ENCODE results near the gene FGD1. TPM values are rescaled to one million over a fixed set of nuclear protein-coding genes. Genes with fewer than 3 reads are reported as not detected.

The FGD1 gene
- total RNA-seq, 1 experiment from 2014 or later, result 5.8 TPM

DNA sequence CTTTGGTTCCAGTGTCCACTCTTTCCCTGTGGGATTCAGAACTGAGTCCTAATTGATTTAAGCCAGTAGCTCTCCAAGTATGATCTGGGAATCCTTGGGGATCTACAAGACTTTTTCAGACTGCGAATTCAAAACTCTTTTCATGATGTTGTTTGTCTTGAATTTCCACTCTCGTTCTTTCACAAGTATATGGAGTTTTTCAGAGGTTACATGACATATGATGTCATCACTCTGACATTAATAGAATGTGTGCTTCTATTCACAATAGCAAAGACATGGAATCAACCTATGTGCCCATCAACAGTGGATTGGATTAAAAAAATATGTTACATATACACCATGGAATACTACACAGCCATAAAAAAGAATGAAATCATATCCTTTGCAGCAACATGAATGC, 79.1 kb downstream of the FGD1 start:
- Histone ChIP-seq H3K9me2 (ENCODE audit: insufficient read depth) (no peaks in the 10 kb centered on the region), H3K79me2 (ENCODE audit: insufficient read depth, low read length) (no peaks in the 10 kb centered on the region), H3K9ac (ENCODE audit: low read length) (no peak overlapping the region), H3K4me3 (replicated peaks in 1 of 2; ENCODE audit: low read depth in 1 of 2, low read length in 2 of 2) (no peak overlapping the region), H2AFZ (ENCODE audit: low read depth, low read length, poor library complexity, severe bottlenecking) (no peak overlapping the region), H4K20me1 (ENCODE audit: insufficient read depth) (no peaks in the 10 kb centered on the region), H3K4me1 (ENCODE audit: control insufficient read depth in 1 of 2, insufficient read depth in 2 of 2, low read length in 2 of 2) (no peaks in the 10 kb centered on the region), H3K27ac (ENCODE audit: low read depth, low read length) (no peak overlapping the region), H3K4me2 (ENCODE audit: low read length) (no peak overlapping the region), H3K9me3 (ENCODE audit: control insufficient read depth in 1 of 2, insufficient read depth in 1 of 2, low read depth in 1 of 2, low read length in 2 of 2) (no peaks in the 10 kb centered on the region), H3K36me3 (ENCODE audit: control insufficient read depth in 1 of 2, insufficient read depth in 2 of 2, low read length in 2 of 2) (no peaks in the 10 kb centered on the region), H3K27me3 (ENCODE audit: insufficient read depth, low read length) (no peaks in the 10 kb centered on the region)
- CTCF ChIA-PET, result no interaction called here
- no peak for TF ChIP-seq SRF (IDR thresholded peaks at IDR 0.05; ENCODE audit: low read depth)
- TF ChIP-seq EZH2phosphoT487 (IDR thresholded peaks at IDR 0.05; ENCODE audit: borderline replicate concordance), result no peak
- TF ChIP-seq CBX3 (IDR thresholded peaks at IDR 0.05; ENCODE audit: low read depth), result no peak
- TF ChIP-seq YY1 (IDR thresholded peaks at IDR 0.05; ENCODE audit: extremely low read depth, insufficient replicate concordance, low read depth, low read length), result no peak
- TF ChIP-seq EZH2 (IDR thresholded peaks at IDR 0.05), result no peak
- TF ChIP-seq RAD21 (IDR thresholded peaks at IDR 0.05; ENCODE audit: low read depth), result no peak
- TF ChIP-seq FOSL1 (IDR thresholded peaks at IDR 0.05; ENCODE audit: low read depth), result no peak
- TF ChIP-seq JUND (IDR thresholded peaks at IDR 0.05), result no peak
- TF ChIP-seq CEBPB (IDR thresholded peaks at IDR 0.05; ENCODE audit: low read depth), result no peak
- no peak for TF ChIP-seq POLR2A (IDR thresholded peaks at IDR 0.05; ENCODE audit: borderline replicate concordance, extremely low read depth, insufficient read depth, insufficient read length)
- BruUV-seq (replicated peaks), result no TSS peak
- DNase-seq (ENCODE audit: low read depth, low spot score) (no peak), ATAC-seq (no peak)
- RAD21 ChIA-PET (ENCODE audit: low non-redundant PET in 1 of 2, low total read pairs in 2 of 2, uncharacterized antibody in 2 of 2, unreplicated experiment in 2 of 2), result no interaction called here
- POLR2A ChIA-PET, result no interaction called here
- intact Hi-C loops (cut with micrococcal nuclease), result no loop called here

DNA sequence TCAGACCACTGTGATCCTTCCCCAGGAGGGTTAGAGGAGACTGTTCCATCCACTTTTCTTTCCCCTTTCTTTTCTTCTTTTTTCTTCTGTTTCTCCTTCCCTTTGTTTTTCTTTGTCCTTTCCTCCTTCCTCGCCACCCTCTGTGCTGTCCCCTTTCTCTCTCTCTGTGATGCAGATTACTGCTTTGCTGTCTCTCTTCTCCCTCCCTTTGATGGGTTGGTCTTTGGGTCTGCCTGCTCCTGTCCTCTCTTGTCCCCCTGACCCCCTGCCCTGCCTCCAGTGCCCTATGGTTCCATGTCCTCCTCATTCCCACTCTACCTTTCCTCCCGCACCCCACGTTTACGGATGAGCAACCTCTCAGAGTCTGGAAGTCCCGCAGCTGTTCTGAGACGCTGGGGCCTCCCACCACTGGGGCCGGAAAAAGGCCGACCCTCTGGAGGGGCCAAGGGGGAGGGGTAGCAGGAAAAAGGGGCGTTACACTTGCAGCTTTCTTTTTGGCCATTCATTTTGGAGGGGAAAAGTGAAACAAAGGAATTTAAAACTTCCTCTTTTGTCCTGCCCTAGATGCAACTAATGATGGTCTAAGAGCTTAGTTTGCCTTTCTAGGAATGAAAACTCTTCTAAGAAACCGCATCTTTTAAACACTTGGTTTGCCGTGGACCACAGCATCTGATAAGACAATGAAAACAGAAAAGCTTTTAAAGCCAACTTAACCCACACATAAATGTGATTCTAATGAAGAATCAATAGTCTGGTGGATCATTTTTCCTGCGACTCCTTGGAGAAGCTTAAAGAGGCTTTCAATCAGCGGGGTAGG, 80.3 kb downstream of the FGD1 start:
- POLR2A ChIA-PET, result no interaction called here
- Histone ChIP-seq H4K20me1 (ENCODE audit: insufficient read depth) (no peaks in the 10 kb centered on the region), H3K4me3 (replicated peaks in 1 of 2; ENCODE audit: low read depth in 1 of 2, low read length in 2 of 2) (no peak overlapping the region), H3K9me2 (ENCODE audit: insufficient read depth) (no peaks in the 10 kb centered on the region), H3K36me3 (ENCODE audit: control insufficient read depth in 1 of 2, insufficient read depth in 2 of 2, low read length in 2 of 2) (no peaks in the 10 kb centered on the region), H3K4me2 (ENCODE audit: low read length) (no peak overlapping the region), H3K79me2 (ENCODE audit: insufficient read depth, low read length) (no peaks in the 10 kb centered on the region), H3K9me3 (ENCODE audit: control insufficient read depth in 1 of 2, insufficient read depth in 1 of 2, low read depth in 1 of 2, low read length in 2 of 2) (no peaks in the 10 kb centered on the region), H2AFZ (ENCODE audit: low read depth, low read length, poor library complexity, severe bottlenecking) (no peak overlapping the region), H3K27me3 (ENCODE audit: insufficient read depth, low read length) (no peaks in the 10 kb centered on the region), H3K4me1 (ENCODE audit: control insufficient read depth in 1 of 2, insufficient read depth in 2 of 2, low read length in 2 of 2) (no peaks in the 10 kb centered on the region), H3K27ac (ENCODE audit: low read depth, low read length) (no peak overlapping the region), H3K9ac (ENCODE audit: low read length) (no peak overlapping the region)
- CTCF ChIA-PET, result no interaction called here
- no peak for DNase-seq (ENCODE audit: low read depth, low spot score)
- no peak for ATAC-seq
- intact Hi-C loops (cut with micrococcal nuclease), result no loop called here
- RAD21 ChIA-PET (ENCODE audit: low non-redundant PET in 1 of 2, low total read pairs in 2 of 2, uncharacterized antibody in 2 of 2, unreplicated experiment in 2 of 2), result no interaction called here
- BruUV-seq (replicated peaks), result no TSS peak
- no peak for TF ChIP-seq SP1 (IDR thresholded peaks at IDR 0.05; ENCODE audit: low read depth)
- TF ChIP-seq ZFX (IDR thresholded peaks at IDR 0.05), result no peak
- TF ChIP-seq POLR2AphosphoS5 (IDR thresholded peaks at IDR 0.05; ENCODE audit: low read depth, low read length), result no peak
- no peak for TF ChIP-seq SRF (IDR thresholded peaks at IDR 0.05; ENCODE audit: low read depth)
- TF ChIP-seq YY1 (IDR thresholded peaks at IDR 0.05; ENCODE audit: extremely low read depth, insufficient replicate concordance, low read depth, low read length), result no peak
- TF ChIP-seq FOSL1 (IDR thresholded peaks at IDR 0.05; ENCODE audit: low read depth), result no peak
- no peak for TF ChIP-seq TCF7L2 (IDR thresholded peaks at IDR 0.05; ENCODE audit: borderline replicate concordance, extremely low read depth, insufficient read depth, insufficient read length)
- TF ChIP-seq, protein P1, sequence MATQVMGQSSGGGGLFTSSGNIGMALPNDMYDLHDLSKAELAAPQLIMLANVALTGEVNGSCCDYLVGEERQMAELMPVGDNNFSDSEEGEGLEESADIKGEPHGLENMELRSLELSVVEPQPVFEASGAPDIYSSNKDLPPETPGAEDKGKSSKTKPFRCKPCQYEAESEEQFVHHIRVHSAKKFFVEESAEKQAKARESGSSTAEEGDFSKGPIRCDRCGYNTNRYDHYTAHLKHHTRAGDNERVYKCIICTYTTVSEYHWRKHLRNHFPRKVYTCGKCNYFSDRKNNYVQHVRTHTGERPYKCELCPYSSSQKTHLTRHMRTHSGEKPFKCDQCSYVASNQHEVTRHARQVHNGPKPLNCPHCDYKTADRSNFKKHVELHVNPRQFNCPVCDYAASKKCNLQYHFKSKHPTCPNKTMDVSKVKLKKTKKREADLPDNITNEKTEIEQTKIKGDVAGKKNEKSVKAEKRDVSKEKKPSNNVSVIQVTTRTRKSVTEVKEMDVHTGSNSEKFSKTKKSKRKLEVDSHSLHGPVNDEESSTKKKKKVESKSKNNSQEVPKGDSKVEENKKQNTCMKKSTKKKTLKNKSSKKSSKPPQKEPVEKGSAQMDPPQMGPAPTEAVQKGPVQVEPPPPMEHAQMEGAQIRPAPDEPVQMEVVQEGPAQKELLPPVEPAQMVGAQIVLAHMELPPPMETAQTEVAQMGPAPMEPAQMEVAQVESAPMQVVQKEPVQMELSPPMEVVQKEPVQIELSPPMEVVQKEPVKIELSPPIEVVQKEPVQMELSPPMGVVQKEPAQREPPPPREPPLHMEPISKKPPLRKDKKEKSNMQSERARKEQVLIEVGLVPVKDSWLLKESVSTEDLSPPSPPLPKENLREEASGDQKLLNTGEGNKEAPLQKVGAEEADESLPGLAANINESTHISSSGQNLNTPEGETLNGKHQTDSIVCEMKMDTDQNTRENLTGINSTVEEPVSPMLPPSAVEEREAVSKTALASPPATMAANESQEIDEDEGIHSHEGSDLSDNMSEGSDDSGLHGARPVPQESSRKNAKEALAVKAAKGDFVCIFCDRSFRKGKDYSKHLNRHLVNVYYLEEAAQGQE (IDR thresholded peaks at IDR 0.05; ENCODE audit: low read depth), result no peak
- no peak for TF ChIP-seq ELF1 (IDR thresholded peaks at IDR 0.05; ENCODE audit: borderline replicate concordance, low read depth)
- no peak for TF ChIP-seq SIN3A (IDR thresholded peaks at IDR 0.05; ENCODE audit: low read depth)
- TF ChIP-seq JUND (IDR thresholded peaks at IDR 0.05), result no peak
- no peak for TF ChIP-seq EZH2 (IDR thresholded peaks at IDR 0.05)
